Sigmoid colon (tissue), 7 donors: ENCODE results near the gene PITHD1. TPM values are rescaled to one million over a fixed set of nuclear protein-coding genes. Genes with fewer than 3 reads are reported as not detected.
"Not testable (repeated sequence)": the region's sequence is repeated elsewhere in the genome, so short reads cannot be mapped to it uniquely, and the experiment has no call there.

ENCODE experiments used
- DNase-seq: peaks from one replicate; pipeline ENCODE4 v3.0.0-alpha.2; 2019
- H3K27ac ChIP-seq, 4 donors: fragments of 200-600 bp; sonication (generic); one replicate each; pipeline ENCODE4 v1.5.1; 2016 to 2019; ENCODE audit warnings: mild to moderate bottlenecking in 1 of 4
- H3K27me3 ChIP-seq, 3 donors: fragments of 200-600 bp; sonication (generic); one replicate each; pipeline ENCODE4 v1.5.1; 2019; ENCODE audit warnings: mild to moderate bottlenecking in 1 of 3
- H3K36me3 ChIP-seq, 4 donors: fragments of 200-600 bp; sonication (generic); one replicate each; pipeline ENCODE4 v1.5.1; 2016 to 2019
- H3K4me1 ChIP-seq, 4 donors: fragments of 200-600 bp; sonication (generic); one replicate each; pipeline ENCODE4 v1.5.1; 2017 to 2019
- H3K4me3 ChIP-seq, 4 donors: fragments of 200-600 bp; sonication (generic); one replicate each; pipeline ENCODE4 v1.5.1; 2017 to 2019; ENCODE audit warnings: mild to moderate bottlenecking in 2 of 4, moderate library complexity in 1 of 4
- H3K9me3 ChIP-seq, 4 donors: fragments of 200-600 bp in 3 of 4; sonication (generic) in 3 of 4; one replicate each; pipeline versions ENCODE4 v1.5.1 to v1.6.1; 2013 to 2019
- EP300 ChIP-seq, 4 donors: sonication (generic); formaldehyde crosslinking; IDR thresholded peaks; one replicate each; pipeline ENCODE4 v1.6.1; 2017; ENCODE audit warnings: antibody characterized with exemption in 4 of 4
- POLR2A ChIP-seq, 2 donors: fragments of 450-650 bp; IDR thresholded peaks; one replicate each; pipeline ENCODE4 v1.6.1; 2016; ENCODE audit warnings: antibody characterized with exemption in 2 of 2, mild to moderate bottlenecking in 2 of 2, moderate library complexity in 2 of 2
- POLR2AphosphoS5 ChIP-seq, 4 donors: sonication (generic); formaldehyde crosslinking; IDR thresholded peaks; one replicate each; pipeline ENCODE4 v1.6.1; 2017; ENCODE audit warnings: antibody characterized with exemption in 4 of 4
- WGBS, 2 donors: extraction: QIAGEN DNeasy Blood & Tissue Kit; methylation state at CpG; one replicate each; pipeline ENCODE4 v1.1.7; 2013; 5-methylcytosine and 5-hydroxymethylcytosine counted together
- intact Hi-C: fragments of 100-400 bp; cut with DNase I; formaldehyde crosslinking; loops from one replicate; pipeline ENCODE4 v1.15.1; 2023
- polyA plus RNA-seq, 3 donors: library from polyadenylated mRNA; stranded (reverse); fragments of 200-250 nt; gene quantifications; one replicate each; pipeline ENCODE4 v1.2.3, GENCODE V29; 2013
- total RNA-seq, 4 donors: library from RNA; depleted of rRNA; stranded (reverse); fragments of >200 nt; gene quantifications; one replicate each; pipeline ENCODE4 v1.1.0, GENCODE V29; 2016
- TF ChIP-seq, protein P1 (sequence below), 4 experiments: fragments of 450-650 bp in 3 of 4; fragments of 200-600 bp in 1 of 4; IDR thresholded peaks; one replicate each; pipeline ENCODE4 v1.5.1; 2016 to 2019; ENCODE audit warnings: antibody characterized with exemption in 4 of 4, mild to moderate bottlenecking in 3 of 4, moderate library complexity in 2 of 4
- donor health status: healthy with polysubstance abuse.
- donor health status: Bipolar disorder and iron deficiency.
- donor health status: healthy.

Gene PITHD1
- total and polyA plus RNA-seq, 7 donors: 41.2 to 78.7 (median 47.9) TPM

DNA sequence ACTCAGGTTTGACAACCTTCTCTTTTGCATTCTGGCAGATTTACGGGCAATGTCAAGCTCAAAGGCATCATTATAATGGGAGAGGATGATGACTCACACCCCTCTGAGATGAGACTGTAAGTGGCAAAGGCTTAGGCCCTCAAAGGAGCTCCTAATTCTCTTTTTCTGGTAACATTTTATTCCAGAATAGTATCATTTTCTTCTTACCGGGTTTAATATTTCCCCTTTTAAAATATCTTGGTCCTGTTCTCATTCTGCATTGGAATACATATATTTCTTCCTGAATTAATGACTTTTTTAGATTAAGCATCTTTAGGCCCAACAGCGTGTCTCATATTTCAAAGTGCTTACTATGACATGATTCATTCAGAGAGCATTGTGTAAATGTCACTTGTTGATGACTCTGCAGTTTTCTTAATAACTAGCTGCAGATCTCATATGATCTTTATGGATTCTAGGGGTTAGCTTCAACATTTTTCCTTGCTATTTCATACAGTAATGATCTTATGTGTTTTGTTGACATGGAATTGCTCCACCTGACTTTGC, 1.7 kb downstream of the PITHD1 start:
- Histone ChIP-seq H3K4me1 (peaks cover 0 to 36% (median 24%) of the 10 kb centered on the region in 4 donors), H3K27me3 (no peaks in the 10 kb centered on the region), H3K4me3 (no peak overlapping the region), H3K27ac (no peak overlapping the region), H3K36me3 (peaks cover 0 to 45% (median 3%) of the 10 kb centered on the region in 4 donors), H3K9me3 (no peaks in the 10 kb centered on the region)
- TF ChIP-seq, protein P1, sequence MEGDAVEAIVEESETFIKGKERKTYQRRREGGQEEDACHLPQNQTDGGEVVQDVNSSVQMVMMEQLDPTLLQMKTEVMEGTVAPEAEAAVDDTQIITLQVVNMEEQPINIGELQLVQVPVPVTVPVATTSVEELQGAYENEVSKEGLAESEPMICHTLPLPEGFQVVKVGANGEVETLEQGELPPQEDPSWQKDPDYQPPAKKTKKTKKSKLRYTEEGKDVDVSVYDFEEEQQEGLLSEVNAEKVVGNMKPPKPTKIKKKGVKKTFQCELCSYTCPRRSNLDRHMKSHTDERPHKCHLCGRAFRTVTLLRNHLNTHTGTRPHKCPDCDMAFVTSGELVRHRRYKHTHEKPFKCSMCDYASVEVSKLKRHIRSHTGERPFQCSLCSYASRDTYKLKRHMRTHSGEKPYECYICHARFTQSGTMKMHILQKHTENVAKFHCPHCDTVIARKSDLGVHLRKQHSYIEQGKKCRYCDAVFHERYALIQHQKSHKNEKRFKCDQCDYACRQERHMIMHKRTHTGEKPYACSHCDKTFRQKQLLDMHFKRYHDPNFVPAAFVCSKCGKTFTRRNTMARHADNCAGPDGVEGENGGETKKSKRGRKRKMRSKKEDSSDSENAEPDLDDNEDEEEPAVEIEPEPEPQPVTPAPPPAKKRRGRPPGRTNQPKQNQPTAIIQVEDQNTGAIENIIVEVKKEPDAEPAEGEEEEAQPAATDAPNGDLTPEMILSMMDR (IDR thresholded peaks at IDR 0.05): no peak
- TF ChIP-seq EP300 (IDR thresholded peaks at IDR 0.05) (no peak), POLR2A (IDR thresholded peaks at IDR 0.05) (no peak), POLR2AphosphoS5 (IDR thresholded peaks at IDR 0.05) (no peak)
- 69 to 79% methylated on average over 3 of the region's 3 CpGs for WGBS, 2 donors
- DNase-seq: no peak
- intact Hi-C loops: loop anchor here (10.0 kb wide), 2 partner anchors 85 to 335 kb away; partner anchors contain the start of genes FUCA1 and MYOM3

DNA sequence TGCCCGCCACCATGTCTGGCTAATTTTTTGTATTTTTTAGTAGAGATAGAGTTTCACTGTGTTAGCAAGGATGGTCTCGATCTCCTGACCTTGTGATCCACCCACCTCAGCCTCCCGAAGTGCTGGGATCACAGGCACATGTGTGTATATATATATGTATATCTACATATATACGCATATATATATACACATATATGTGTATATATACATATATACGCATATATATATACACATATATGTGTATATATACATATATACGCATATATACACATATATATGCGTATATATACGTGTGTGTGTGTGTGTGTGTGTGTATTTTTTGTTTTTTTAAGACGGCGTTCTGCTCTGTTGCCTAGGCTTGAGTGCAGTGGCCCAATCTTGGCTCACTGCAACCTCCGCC, 4.9 kb downstream of the PITHD1 start:
- H3K36me3 ChIP-seq: peaks cover 6 to 78% (median 23%) of the 10 kb centered on the region in 4 donors
- DNase-seq: peak; percentile 7
- H3K27me3 ChIP-seq, intact Hi-C loops, H3K4me3 ChIP-seq, H3K27ac ChIP-seq, H3K9me3 ChIP-seq: not testable (repeated sequence)
- 93 to 94% methylated on average over 11 of the region's 11 CpGs for whole genome bisulfite sequencing, 2 donors
- H3K4me1 ChIP-seq: peaks cover 0 to 18% (median 14%) of the 10 kb centered on the region in 4 donors

DNA sequence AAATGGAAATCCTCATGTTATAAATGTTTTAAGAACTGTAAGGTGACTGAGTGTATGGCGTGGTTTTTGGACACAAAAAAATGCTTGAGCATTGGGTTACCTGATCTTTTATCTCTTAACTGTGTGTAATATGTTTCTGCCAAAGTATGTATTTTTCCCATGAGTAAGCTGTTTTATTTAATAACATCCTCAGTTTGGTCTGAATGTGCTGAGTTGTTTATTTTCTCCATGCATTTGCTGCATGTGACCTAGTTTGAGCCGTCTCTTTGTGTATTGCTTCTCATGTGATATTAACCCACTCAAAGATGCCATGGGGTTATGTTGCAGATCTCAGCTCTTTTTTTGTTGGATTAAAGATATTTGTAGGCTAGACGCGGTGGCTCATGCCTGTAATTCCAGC, 6.6 kb downstream of the PITHD1 start:
- WGBS, 2 donors: 86 to 93% methylated on average over 4 of the region's 4 CpGs
- H3K36me3 ChIP-seq: peaks cover 6 to 85% (median 23%) of the 10 kb centered on the region in 4 donors
- H3K27me3 ChIP-seq: no peaks in the 10 kb centered on the region
- no peak overlapping the region for H3K27ac ChIP-seq
- TF ChIP-seq POLR2A (IDR thresholded peaks at IDR 0.05) (no peak), EP300 (IDR thresholded peaks at IDR 0.05) (no peak), POLR2AphosphoS5 (IDR thresholded peaks at IDR 0.05) (no peak)
- TF ChIP-seq, protein P1 (IDR thresholded peaks at IDR 0.05): no peak
- H3K9me3 ChIP-seq: no peaks in the 10 kb centered on the region
- H3K4me1 ChIP-seq: peaks cover 0 to 6% (median 3%) of the 10 kb centered on the region in 4 donors
- intact Hi-C loops: no loop called here
- no peak for DNase-seq
- H3K4me3 ChIP-seq: no peak overlapping the region

DNA sequence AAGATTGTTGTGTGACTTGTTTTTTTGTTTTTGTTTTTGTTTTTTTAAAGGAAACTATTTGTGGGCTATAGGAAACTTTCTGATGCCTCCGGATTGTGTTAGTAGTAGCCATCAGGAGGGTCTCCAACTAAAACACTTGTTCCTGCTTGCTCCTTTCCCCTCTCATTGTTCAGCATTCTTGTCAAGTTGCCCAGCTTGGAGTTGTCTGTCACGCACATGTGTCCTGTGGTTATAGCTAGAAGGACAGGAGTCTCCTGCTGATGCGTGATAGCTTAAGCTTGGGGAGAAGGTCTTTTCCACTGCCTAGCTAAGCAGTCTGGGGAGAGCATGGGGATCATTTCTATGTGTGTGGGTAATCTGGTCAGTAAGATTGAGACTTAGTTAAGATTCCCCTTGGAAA, 9.5 kb downstream of the PITHD1 start:
- Histone ChIP-seq H3K4me3 (no peak overlapping the region), H3K27ac (no peak overlapping the region), H3K9me3 (no peaks in the 10 kb centered on the region), H3K36me3 (peaks cover 6 to 57% (median 23%) of the 10 kb centered on the region in 4 donors), H3K4me1 (peaks cover 0 to 22% (median 20%) of the 10 kb centered on the region in 4 donors), H3K27me3 (no peaks in the 10 kb centered on the region)
- no peak for DNase-seq
- intact Hi-C loops: no loop called here
- WGBS, 2 donors: 96 to 98% methylated on average over 3 of the region's 3 CpGs
- TF ChIP-seq POLR2AphosphoS5 (IDR thresholded peaks at IDR 0.05): no peak
- no peak for TF ChIP-seq EP300 (IDR thresholded peaks at IDR 0.05)
- TF ChIP-seq POLR2A (IDR thresholded peaks at IDR 0.05): no peak
- TF ChIP-seq, protein P1 (IDR thresholded peaks at IDR 0.05): no peak

DNA sequence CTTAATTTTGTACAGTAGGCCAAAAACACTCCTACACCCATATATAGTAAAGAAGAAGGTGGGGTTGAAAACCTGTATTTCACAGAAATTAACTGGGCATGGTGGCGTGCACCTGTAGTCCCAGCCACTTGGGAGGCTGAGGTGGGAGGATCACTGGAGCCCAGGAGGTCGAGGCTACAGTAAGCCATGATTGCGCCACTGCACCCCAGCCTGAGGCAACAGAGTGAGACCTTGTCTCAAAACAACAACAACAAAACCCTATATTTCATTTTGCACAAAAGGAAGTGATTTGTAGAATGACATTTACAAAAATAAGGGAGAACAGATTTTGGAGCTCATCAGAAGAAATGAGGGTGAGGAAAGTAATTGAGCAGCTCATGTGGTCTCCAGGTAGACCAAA, 10.5 kb downstream of the PITHD1 start:
- Histone ChIP-seq H3K36me3 (peaks cover 6 to 53% (median 24%) of the 10 kb centered on the region in 4 donors), H3K4me1 (peaks cover 0 to 32% (median 30%) of the 10 kb centered on the region in 4 donors), H3K27me3 (no peaks in the 10 kb centered on the region), H3K27ac (no peak overlapping the region), H3K9me3 (no peaks in the 10 kb centered on the region), H3K4me3 (no peak overlapping the region)
- DNase-seq: no peak
- TF ChIP-seq POLR2A (IDR thresholded peaks at IDR 0.05) (no peak), POLR2AphosphoS5 (IDR thresholded peaks at IDR 0.05) (no peak), EP300 (IDR thresholded peaks at IDR 0.05) (no peak)
- TF ChIP-seq, protein P1 (IDR thresholded peaks at IDR 0.05): no peak
- WGBS, 2 donors: 96% methylated on average over 3 of the region's 3 CpGs
- intact Hi-C loops: no loop called here
